ENCODE results near the gene SYCN.

The SYCN gene

GRCh38 chr19:39169143-39169810 is 34.8 kb downstream of the SYCN start:
- no peak for DNase-seq

- DNase-seq: no peak
These were observed 35.6 kb downstream of the SYCN start for GRCh38 chr19:39168258-39169142.

GRCh38 chr19:39167461-39168257 is 36.4 kb downstream of the SYCN start:
- DNase-seq: no peak

GRCh38 chr19:39166571-39167391 is 37.3 kb downstream of the SYCN start:
- DNase-seq: no peak

GRCh38 chr19:39165857-39166256 is 38.2 kb downstream of the SYCN start:
- no peak for DNase-seq

- DNase-seq: no peak
These were observed 39.8 kb downstream of the SYCN start for GRCh38 chr19:39164289-39164688.

GRCh38 chr19:39163621-39164020 is 40.4 kb downstream of the SYCN start:
- DNase-seq: no peak

- no peak for DNase-seq
These were observed 41.5 kb downstream of the SYCN start for GRCh38 chr19:39162441-39163043.

- DNase-seq: no peak
These were observed 43.0 kb downstream of the SYCN start for GRCh38 chr19:39160889-39161672.

GRCh38 chr19:39160523-39160861 is 43.6 kb downstream of the SYCN start:
- DNase-seq: no peak

GRCh38 chr19:39158646-39159260 is 45.3 kb downstream of the SYCN start:
- no peak for DNase-seq

- no peak for DNase-seq
These were observed 46.1 kb downstream of the SYCN start for GRCh38 chr19:39157997-39158389.

- DNase-seq: no peak
These were observed 46.6 kb downstream of the SYCN start for GRCh38 chr19:39157275-39157996.

- DNase-seq: no peak
These were observed 47.5 kb downstream of the SYCN start for GRCh38 chr19:39156326-39157230.

- DNase-seq: no peak
These were observed 48.3 kb downstream of the SYCN start for GRCh38 chr19:39155741-39156140.

GRCh38 chr19:39155114-39155700 is 48.9 kb downstream of the SYCN start:
- no peak for DNase-seq

- DNase-seq: no peak
These were observed 49.4 kb downstream of the SYCN start for GRCh38 chr19:39154629-39155100.

- no peak for DNase-seq
These were observed 49.9 kb downstream of the SYCN start for GRCh38 chr19:39154100-39154628.

Measured in stimulated activated CD4-positive, alpha-beta T cell treated with anti-CD3 and anti-CD28 coated beads, Interleukin-4, amount 100 ng/mL, for 24 hours (primary cell).